ENCODE data around the gene MNS1. TPM values are rescaled to one million over a fixed set of nuclear protein-coding genes. Genes with fewer than 3 reads are reported as not detected.

Gene MNS1
- polyA plus RNA-seq, 1 donor (not counting 4 experiments of a cell fraction or from before 2014, with no cell fraction given), result 0.37 TPM

DNA sequence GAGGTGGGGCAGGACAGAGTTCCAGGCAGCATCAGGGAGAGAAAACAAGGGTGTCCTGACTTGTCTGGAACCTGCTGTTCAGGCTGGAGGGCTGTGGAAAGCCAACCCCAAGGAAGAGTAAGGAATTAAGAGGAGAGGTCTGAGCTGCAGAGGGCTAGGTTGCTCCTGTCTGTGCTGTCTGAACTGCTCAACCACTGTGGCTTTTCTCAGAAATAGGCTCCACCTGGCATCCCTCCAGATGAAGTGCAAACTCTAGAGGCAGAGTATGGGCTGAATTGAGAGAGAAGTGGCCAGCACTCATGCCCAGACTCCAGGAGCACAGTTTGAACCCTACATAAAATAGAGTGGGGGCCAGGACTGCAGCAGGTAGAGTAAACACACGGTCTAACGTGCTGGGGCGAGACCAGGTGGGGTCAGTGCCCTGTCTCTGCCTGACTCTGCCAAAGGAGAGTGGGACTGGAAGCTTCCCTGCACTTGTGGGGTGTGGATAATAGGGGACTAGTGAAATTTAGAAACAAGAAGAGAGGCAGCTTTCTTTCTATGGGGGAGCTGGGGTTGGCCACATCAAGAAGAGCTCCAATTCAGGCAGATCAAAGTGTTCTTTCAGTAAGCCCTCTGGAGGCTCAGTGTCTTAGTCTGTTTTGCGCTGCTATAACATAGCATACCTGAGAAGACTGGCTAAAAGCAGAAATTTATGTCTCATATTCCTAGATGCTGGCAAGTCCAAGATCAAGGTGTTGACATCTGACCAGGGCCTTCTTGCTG lies 28.0 kb upstream of the MNS1 start:
- Histone ChIP-seq H2AFZ (ENCODE audit: control insufficient read depth, low read length) (no peak overlapping the region), H3K79me2 (ENCODE audit: control insufficient read depth, insufficient read depth, low read length) (no peaks in the 10 kb centered on the region), H3K4me1 (ENCODE audit: control insufficient read depth, extremely low read depth, insufficient read depth, low read length) (no peaks in the 10 kb centered on the region), H3K4me3 (ENCODE audit: control insufficient read depth in 2 of 3, extremely low read depth in 1 of 3, insufficient read depth in 2 of 3, low read depth in 1 of 3, low read length in 3 of 3) (no peak overlapping the region), H3K9me1 (ENCODE audit: control insufficient read depth, extremely low read depth, insufficient read depth, low read length) (no peaks in the 10 kb centered on the region), H3K4me2 (ENCODE audit: control insufficient read depth, extremely low read depth, insufficient read depth, low read depth, low read length) (no peak overlapping the region), H3K27me3 (ENCODE audit: control insufficient read depth, extremely low read depth, insufficient read depth, low read length) (no peaks in the 10 kb centered on the region), H3K27ac (ENCODE audit: control insufficient read depth, insufficient read depth, low read length) (no peak overlapping the region), H3K9me3 (ENCODE audit: control insufficient read depth, low read depth, low read length) (no peaks in the 10 kb centered on the region), H3K36me3 (ENCODE audit: control insufficient read depth in 2 of 2, extremely low read depth in 1 of 2, insufficient read depth in 2 of 2, low read length in 2 of 2) (no peaks in the 10 kb centered on the region), H4K20me1 (ENCODE audit: control insufficient read depth, extremely low read depth, insufficient read depth, low read length) (no peaks in the 10 kb centered on the region), H3K9ac (ENCODE audit: control insufficient read depth, extremely low read depth, insufficient read depth, low read length) (no peak overlapping the region)
- dilution Hi-C loops (cut with MboI; ENCODE audit: extremely low pct_ligation_motif_present, low sequenced_read_pairs), result loop anchor here (25.0 kb wide), 1 partner anchor 119 kb away; no protein-coding TSS in a partner anchor
- FAIRE-seq (no peak), DNase-seq (ENCODE audit: low read depth, low spot score) (no peak)
- TF ChIP-seq, protein P1, sequence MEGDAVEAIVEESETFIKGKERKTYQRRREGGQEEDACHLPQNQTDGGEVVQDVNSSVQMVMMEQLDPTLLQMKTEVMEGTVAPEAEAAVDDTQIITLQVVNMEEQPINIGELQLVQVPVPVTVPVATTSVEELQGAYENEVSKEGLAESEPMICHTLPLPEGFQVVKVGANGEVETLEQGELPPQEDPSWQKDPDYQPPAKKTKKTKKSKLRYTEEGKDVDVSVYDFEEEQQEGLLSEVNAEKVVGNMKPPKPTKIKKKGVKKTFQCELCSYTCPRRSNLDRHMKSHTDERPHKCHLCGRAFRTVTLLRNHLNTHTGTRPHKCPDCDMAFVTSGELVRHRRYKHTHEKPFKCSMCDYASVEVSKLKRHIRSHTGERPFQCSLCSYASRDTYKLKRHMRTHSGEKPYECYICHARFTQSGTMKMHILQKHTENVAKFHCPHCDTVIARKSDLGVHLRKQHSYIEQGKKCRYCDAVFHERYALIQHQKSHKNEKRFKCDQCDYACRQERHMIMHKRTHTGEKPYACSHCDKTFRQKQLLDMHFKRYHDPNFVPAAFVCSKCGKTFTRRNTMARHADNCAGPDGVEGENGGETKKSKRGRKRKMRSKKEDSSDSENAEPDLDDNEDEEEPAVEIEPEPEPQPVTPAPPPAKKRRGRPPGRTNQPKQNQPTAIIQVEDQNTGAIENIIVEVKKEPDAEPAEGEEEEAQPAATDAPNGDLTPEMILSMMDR (optimal IDR thresholded peaks at IDR 0.05 in 1 of 3, IDR thresholded peaks at IDR 0.05 in 1 of 3, conservative IDR thresholded peaks at IDR 0.05 in 1 of 3; ENCODE audit: extremely low read depth in 1 of 3, insufficient read depth in 2 of 3, low read length in 3 of 3), result no peak
- TF ChIP-seq EZH2 (IDR thresholded peaks at IDR 0.05; ENCODE audit: low read length), result no peak

DNA sequence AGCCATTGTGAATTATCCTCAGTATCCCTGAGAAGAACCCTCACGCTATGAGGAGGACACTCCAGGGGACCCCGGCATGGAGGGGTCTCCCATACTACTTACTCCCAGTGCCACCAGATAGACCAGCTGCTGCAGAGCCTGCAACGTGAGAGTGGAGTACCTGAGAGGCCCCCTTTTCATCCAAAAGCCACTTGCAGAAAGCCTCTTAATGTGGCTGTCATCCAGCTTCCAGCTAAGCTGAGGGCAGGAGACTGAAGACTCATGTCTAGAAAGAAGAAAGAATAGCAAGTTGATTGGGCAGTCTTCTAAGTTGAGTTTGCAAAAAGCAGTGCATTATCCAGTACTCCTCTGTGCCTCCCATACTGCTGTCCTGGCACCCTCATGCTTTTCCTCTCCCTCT lies 27.3 kb upstream of the MNS1 start:
- no peaks in the 10 kb centered on the region for H3K9me3 ChIP-seq (ENCODE audit: control insufficient read depth, low read depth, low read length)
- H2AFZ ChIP-seq (ENCODE audit: control insufficient read depth, low read length), result no peak overlapping the region
- H3K79me2 ChIP-seq (ENCODE audit: control insufficient read depth, insufficient read depth, low read length), result no peaks in the 10 kb centered on the region
- H3K4me2 ChIP-seq (ENCODE audit: control insufficient read depth, extremely low read depth, insufficient read depth, low read depth, low read length), result no peak overlapping the region
- H3K4me3 ChIP-seq (ENCODE audit: control insufficient read depth in 2 of 3, extremely low read depth in 1 of 3, insufficient read depth in 2 of 3, low read depth in 1 of 3, low read length in 3 of 3), result no peak overlapping the region
- FAIRE-seq (no peak), DNase-seq (ENCODE audit: low read depth, low spot score) (no peak)
- no peak overlapping the region for H3K9ac ChIP-seq (ENCODE audit: control insufficient read depth, extremely low read depth, insufficient read depth, low read length)
- no peaks in the 10 kb centered on the region for H3K4me1 ChIP-seq (ENCODE audit: control insufficient read depth, extremely low read depth, insufficient read depth, low read length)
- no peaks in the 10 kb centered on the region for H3K9me1 ChIP-seq (ENCODE audit: control insufficient read depth, extremely low read depth, insufficient read depth, low read length)
- no peak for TF ChIP-seq EZH2 (IDR thresholded peaks at IDR 0.05; ENCODE audit: low read length)
- TF ChIP-seq, protein P1 (optimal IDR thresholded peaks at IDR 0.05 in 1 of 3, IDR thresholded peaks at IDR 0.05 in 1 of 3, conservative IDR thresholded peaks at IDR 0.05 in 1 of 3; ENCODE audit: extremely low read depth in 1 of 3, insufficient read depth in 2 of 3, low read length in 3 of 3), result no peak
- H3K27ac ChIP-seq (ENCODE audit: control insufficient read depth, insufficient read depth, low read length), result no peak overlapping the region
- H3K36me3 ChIP-seq (ENCODE audit: control insufficient read depth in 2 of 2, extremely low read depth in 1 of 2, insufficient read depth in 2 of 2, low read length in 2 of 2), result no peaks in the 10 kb centered on the region
- dilution Hi-C loops (cut with MboI; ENCODE audit: extremely low pct_ligation_motif_present, low sequenced_read_pairs), result loop anchor here (25.0 kb wide), 1 partner anchor 120 kb away; no protein-coding TSS in a partner anchor
- H4K20me1 ChIP-seq (ENCODE audit: control insufficient read depth, extremely low read depth, insufficient read depth, low read length), result no peaks in the 10 kb centered on the region
- H3K27me3 ChIP-seq (ENCODE audit: control insufficient read depth, extremely low read depth, insufficient read depth, low read length), result no peaks in the 10 kb centered on the region
